ENCODE results near the gene C5orf47. TPM values are rescaled to one million over a fixed set of nuclear protein-coding genes. Genes with fewer than 3 reads are reported as not detected.

Gene C5orf47
- total and polyA plus RNA-seq, 4 donors, result 0.08 TPM; not detected in 3

- H3K27me3 ChIP-seq (ENCODE audit: control insufficient read depth in 4 of 4, insufficient read depth in 4 of 4, low read length in 3 of 4), result no peaks in the 10 kb centered on the region
- 75% methylated on average over 4 of the region's 4 CpGs for WGBS
- H3K9me3 ChIP-seq (ENCODE audit: control insufficient read depth in 4 of 4, low read length in 3 of 4), result no peaks in the 10 kb centered on the region
- TF ChIP-seq SP1 (IDR thresholded peaks at IDR 0.05) (no peak), RXRA (IDR thresholded peaks at IDR 0.05) (no peak), REST (IDR thresholded peaks at IDR 0.05) (no peak), CTCF (IDR thresholded peaks at IDR 0.05; ENCODE audit: low read depth, low read length, missing input control) (no peak), TAF1 (conservative IDR thresholded peaks at IDR 0.05) (no peak), FOXA2 (IDR thresholded peaks at IDR 0.05) (no peak), HNF4G (IDR thresholded peaks at IDR 0.05) (no peak), NR2F2 (IDR thresholded peaks at IDR 0.05) (no peak), JUND (IDR thresholded peaks at IDR 0.05) (no peak), ATF3 (IDR thresholded peaks at IDR 0.05) (no peak), EGR1 (IDR thresholded peaks at IDR 0.05; ENCODE audit: low read depth in 2 of 2) (no peak), YY1 (IDR thresholded peaks at IDR 0.05) (no peak), ZBTB33 (IDR thresholded peaks at IDR 0.05) (no peak), RAD21 (IDR thresholded peaks at IDR 0.05) (no peak), HNF4A (conservative IDR thresholded peaks at IDR 0.05) (no peak), FOXA1 (IDR thresholded peaks at IDR 0.05) (no peak), GABPA (IDR thresholded peaks at IDR 0.05 in 1 of 2, conservative IDR thresholded peaks at IDR 0.05 in 1 of 2) (no peak)
- no peaks in the 10 kb centered on the region for H3K36me3 ChIP-seq (ENCODE audit: control insufficient read depth in 4 of 4, insufficient read depth in 3 of 4, low read depth in 1 of 4, low read length in 3 of 4)
- no peak for DNase-seq (ENCODE audit: low spot score)
- H3K9ac ChIP-seq (ENCODE audit: low read depth in 1 of 2, low read length in 2 of 2), result no peak overlapping the region
- no peak overlapping the region for H3K4me3 ChIP-seq (ENCODE audit: low read depth in 1 of 3, low read length in 3 of 3)
- no peak overlapping the region for H3K27ac ChIP-seq (ENCODE audit: low read depth in 1 of 2, low read length in 2 of 2)
- H3K4me1 ChIP-seq (ENCODE audit: control insufficient read depth in 4 of 4, insufficient read depth in 4 of 4, low read length in 3 of 4), result peaks cover 0 to 8% (median 5%) of the 10 kb centered on the region in 4 donors
Observed at GRCh38 chr5:173967241-173967640, 21.7 kb upstream of the C5orf47 start.

Data from liver (tissue), 9 donors.